AG04450 (cell line): ENCODE data around the gene ATP5PD. TPM values are rescaled to one million over a fixed set of nuclear protein-coding genes. Genes with fewer than 3 reads are reported as not detected.
A peak's percentile ranks its signal among the peaks of the same experiment; 100 is the strongest.
"Not testable (repeated sequence)": the region's sequence is repeated elsewhere in the genome, so short reads cannot be mapped to it uniquely, and the experiment has no call there.

Source experiments
- CTCF ChIA-PET: fragments of 300-600, 350-600 bp; formaldehyde crosslinking; extraction: SDS; loops from one replicate; lab custom pipeline; 2022; ENCODE audit warnings: antibody characterized with exemption, inconsistent platforms; lab: Charles Lee
- POLR2A ChIA-PET: fragments of 350-600 bp; formaldehyde crosslinking; extraction: SDS; loops from one replicate; lab custom pipeline; 2021; ENCODE audit warnings: antibody characterized with exemption, inconsistent platforms; lab: Yijun Ruan, JAX
- DNase-seq: peaks from one replicate; pipeline ENCODE4 v3.0.0-alpha.2; 2011; ENCODE audit warnings: low read depth, low spot score
- H3K27ac ChIP-seq: one replicate; pipeline ENCODE4 v1.5.1; 2012; ENCODE audit warnings: low read depth, low read length, control low read depth
- H3K27me3 ChIP-seq: one replicate; pipeline ENCODE4 v1.6.0; 2012; ENCODE audit warnings: low read length; ENCODE audit not compliant: control insufficient read depth, insufficient read depth
- H3K4me3 ChIP-seq: 2 replicates; pipeline ENCODE4 v1.5.1; 2011; ENCODE audit warnings: mild to moderate bottlenecking, low read depth, low read length, control low read depth
- H3K9me3 ChIP-seq: 2 replicates; pipeline ENCODE4 v1.5.1; 2012; ENCODE audit warnings: low read length; ENCODE audit not compliant: control insufficient read depth, insufficient read depth
- CTCF ChIP-seq: IDR thresholded peaks from 2 replicates; pipeline ENCODE4 v1.5.1; 2011; ENCODE audit warnings: low read depth, low read length, control low read depth, inconsistent platforms
- polyA plus RNA-seq: library from polyadenylated mRNA; depleted of rRNA; stranded (reverse); fragments of >200 nt; gene quantifications from 2 replicates; pipeline ENCODE4 v1.2.3, GENCODE V29; 2011

Gene ATP5PD
- polyA plus RNA-seq, 1 experiment: 281 TPM

- no peaks in the 10 kb centered on the region for H3K27me3 ChIP-seq
- H3K9me3 ChIP-seq: no peaks in the 10 kb centered on the region; the same call in 1 of the 2 replicates
- ChIA-PET POLR2A (no interaction called here), CTCF (interaction anchor here (1.4 to 2.2 kb wide), 4 partner anchors 10 to 88 kb away, joined by 3 to 15 read pairs (median 6); no protein-coding TSS in a partner anchor)
- no peak for TF ChIP-seq CTCF
- H3K27ac ChIP-seq: no peak overlapping the region
- H3K4me3 ChIP-seq: no peak overlapping the region
- DNase-seq: no peak
These were observed 2.9 kb upstream of the ATP5PD start for GRCh38 chr17:75049706-75050105.

- POLR2A ChIA-PET: interaction anchor here (0.6 to 0.8 kb wide), 2 partner anchors 24 to 47 kb away, joined by 3 to 5 read pairs; no protein-coding TSS in a partner anchor
- H3K4me3 ChIP-seq: no peak overlapping the region
These were observed 2.3 kb upstream of the ATP5PD start for GRCh38 chr17:75049057-75049456.

GRCh38 chr17:75048249-75048878 lies 1.6 kb upstream of the ATP5PD start:
- DNase-seq: no peak
- POLR2A ChIA-PET: interaction anchor here (0.6 to 1.0 kb wide), 3 partner anchors 25 to 48 kb away, joined by 3 to 5 read pairs (median 4); partner anchors contain the start of gene MRPL58
- Histone ChIP-seq H3K4me3 (peak overlapping the region; percentile 98), H3K27me3 (no peaks in the 10 kb centered on the region), H3K9me3 (no peaks in the 10 kb centered on the region; the same call in 1 of the 2 replicates), H3K27ac (no peak overlapping the region)
- no peak for TF ChIP-seq CTCF
- CTCF ChIA-PET: interaction anchor here (0.7 to 2.2 kb wide), 8 partner anchors 12 to 123 kb away, joined by 3 to 15 read pairs (median 4); no protein-coding TSS in a partner anchor

More at GRCh38 chr17:75049057-75049456, 2.3 kb upstream of the ATP5PD start:
- TF ChIP-seq CTCF: no peak
- Histone ChIP-seq H3K27ac (no peak overlapping the region), H3K27me3 (no peaks in the 10 kb centered on the region), H3K9me3 (no peaks in the 10 kb centered on the region; the same call in 1 of the 2 replicates)
- DNase-seq: no peak
- CTCF ChIA-PET: interaction anchor here (0.6 to 2.2 kb wide), 8 partner anchors 11 to 153 kb away, joined by 3 to 15 read pairs (median 4); no protein-coding TSS in a partner anchor

GRCh38 chr17:75047398-75048098 lies 779 bp upstream of the ATP5PD start:
- peak overlapping the region; percentile 98 for H3K4me3 ChIP-seq
- POLR2A ChIA-PET: interaction anchor here (0.6 to 1.0 kb wide), 3 partner anchors 13 to 85 kb away, joined by 3 to 4 read pairs (median 4); partner anchors contain the start of gene MRPL58
- DNase-seq: no peak
- no peak for TF ChIP-seq CTCF
- CTCF ChIA-PET: interaction anchor here (1.2 to 1.3 kb wide), 2 partner anchors 98 to 124 kb away, joined by 3 to 7 read pairs; no protein-coding TSS in a partner anchor
- H3K27me3 ChIP-seq: no peaks in the 10 kb centered on the region
- H3K27ac ChIP-seq: no peak overlapping the region
- H3K9me3 ChIP-seq: no peaks in the 10 kb centered on the region; the same call in 1 of the 2 replicates

- H3K27me3 ChIP-seq, CTCF ChIA-PET, H3K9me3 ChIP-seq, DNase-seq: not testable (repeated sequence)
- POLR2A ChIA-PET: interaction anchor here (1.0 kb wide), 1 partner anchor 11 kb away, joined by 7 read pairs; no protein-coding TSS in a partner anchor
- Histone ChIP-seq H3K4me3 (peak overlapping the region; percentile 98), H3K27ac (peak overlapping the region; percentile 97)
These were observed 793 bp downstream of the ATP5PD start for GRCh38 chr17:75045946-75046406.
